ENCODE measurements around the gene BSG.
"Not testable (repeated sequence)": the region's sequence is repeated elsewhere in the genome, so short reads cannot be mapped to it uniquely, and the experiment has no call there.

The BSG gene

DNA sequence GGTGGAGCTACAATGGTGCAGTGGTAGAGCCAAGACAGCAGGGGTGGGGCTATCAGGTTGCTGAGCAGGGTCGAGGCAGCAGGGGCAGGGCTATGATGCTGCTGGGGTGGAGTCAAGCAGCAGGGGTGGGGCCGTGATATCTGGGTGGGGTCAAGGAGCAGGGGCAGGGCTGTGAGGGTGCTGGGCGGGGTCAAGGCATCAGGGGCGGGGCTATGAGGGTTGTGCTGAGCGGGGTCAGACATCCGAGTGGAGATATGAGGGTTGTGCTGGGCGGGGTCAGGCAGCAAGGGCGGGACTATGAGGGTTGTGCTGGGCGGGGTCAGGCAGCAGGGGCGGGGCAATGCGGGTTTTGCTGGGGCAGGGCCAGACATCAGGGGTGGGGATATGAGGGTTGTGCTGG, 32.0 kb downstream of the BSG start:
- DNase-seq (ENCODE audit: low read depth in 2 of 2), result no peak

DNA sequence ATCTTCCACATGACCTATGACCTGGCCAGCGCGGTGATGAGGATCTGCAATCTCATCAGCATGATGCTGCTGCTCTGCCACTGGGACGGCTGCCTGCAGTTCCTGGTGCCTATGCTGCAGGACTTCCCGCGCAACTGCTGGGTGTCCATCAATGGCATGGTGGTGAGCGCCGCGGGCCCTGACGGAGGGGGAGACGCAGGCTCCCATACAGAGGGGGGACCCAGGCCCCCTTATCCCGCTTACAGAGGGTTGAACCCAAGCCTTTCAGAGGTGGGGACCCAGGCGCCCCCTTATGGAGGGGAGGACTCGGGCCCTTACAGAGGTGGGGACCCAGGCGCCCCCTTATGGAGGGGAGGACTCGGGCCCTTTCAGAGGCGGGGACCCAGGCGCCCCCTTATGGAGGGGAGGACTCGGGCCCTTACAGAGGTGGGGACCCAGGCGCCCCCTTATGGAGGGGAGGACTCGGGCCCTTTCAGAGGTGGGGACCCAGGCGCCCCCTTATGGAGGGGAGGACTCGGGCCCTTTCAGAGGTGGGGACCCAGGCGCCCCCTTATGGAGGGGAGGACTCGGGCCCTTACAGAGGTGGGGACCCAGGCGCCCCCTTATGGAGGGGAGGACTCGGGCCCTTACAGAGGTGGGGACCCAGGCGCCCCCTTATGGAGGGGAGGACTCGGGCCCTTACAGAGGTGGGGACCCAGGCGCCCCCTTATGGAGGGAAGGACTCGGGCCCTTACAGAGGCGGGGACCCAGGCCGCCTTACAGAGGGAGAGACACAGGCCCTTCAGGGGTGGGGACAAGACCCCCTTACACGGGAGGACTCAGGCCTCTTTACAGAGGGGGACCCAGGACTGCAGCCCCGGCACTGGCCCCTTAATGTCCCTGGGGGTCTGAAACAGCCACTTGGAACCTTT, 32.9 kb downstream of the BSG start:
- not testable (repeated sequence) for DNase-seq (ENCODE audit: low read depth in 2 of 2)

DNA sequence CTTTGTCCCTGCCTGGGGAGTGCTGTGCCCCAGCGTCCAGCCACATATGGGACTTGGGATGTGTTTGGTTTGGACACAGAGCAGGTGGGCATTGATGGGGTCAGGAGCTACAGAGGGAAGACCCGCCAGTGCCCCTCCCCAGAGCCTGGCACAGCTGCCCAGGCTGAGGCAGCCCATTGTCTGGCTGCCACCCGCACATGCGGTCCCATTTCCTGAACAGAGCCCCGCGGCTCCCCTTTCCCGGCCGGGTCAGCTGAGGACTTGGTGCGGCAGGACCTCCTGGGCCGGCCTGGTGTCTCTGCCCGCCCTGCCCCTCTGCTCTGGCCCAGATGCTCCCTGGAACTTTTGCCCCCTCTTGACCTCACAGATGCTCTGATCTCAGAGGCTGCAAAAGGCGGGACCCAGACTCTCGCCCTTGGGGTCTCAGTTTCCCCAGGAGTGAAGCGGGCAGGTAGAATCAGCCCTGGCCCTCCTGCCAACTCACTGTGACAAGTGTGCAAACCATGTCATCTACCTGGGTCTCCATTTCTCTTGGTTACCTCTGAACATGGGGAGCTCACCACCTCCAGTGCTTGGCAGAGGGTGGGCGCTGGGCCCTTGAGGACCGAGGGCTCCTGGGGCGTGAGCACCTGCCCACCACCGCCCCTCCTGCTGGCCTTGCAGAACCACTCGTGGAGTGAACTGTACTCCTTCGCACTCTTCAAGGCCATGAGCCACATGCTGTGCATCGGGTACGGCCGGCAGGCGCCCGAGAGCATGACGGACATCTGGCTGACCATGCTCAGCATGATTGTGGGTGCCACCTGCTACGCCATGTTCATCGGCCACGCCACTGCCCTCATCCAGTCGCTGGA, 35.1 kb downstream of the BSG start:
- DNase-seq (ENCODE audit: low read depth in 2 of 2), result no peak

DNA sequence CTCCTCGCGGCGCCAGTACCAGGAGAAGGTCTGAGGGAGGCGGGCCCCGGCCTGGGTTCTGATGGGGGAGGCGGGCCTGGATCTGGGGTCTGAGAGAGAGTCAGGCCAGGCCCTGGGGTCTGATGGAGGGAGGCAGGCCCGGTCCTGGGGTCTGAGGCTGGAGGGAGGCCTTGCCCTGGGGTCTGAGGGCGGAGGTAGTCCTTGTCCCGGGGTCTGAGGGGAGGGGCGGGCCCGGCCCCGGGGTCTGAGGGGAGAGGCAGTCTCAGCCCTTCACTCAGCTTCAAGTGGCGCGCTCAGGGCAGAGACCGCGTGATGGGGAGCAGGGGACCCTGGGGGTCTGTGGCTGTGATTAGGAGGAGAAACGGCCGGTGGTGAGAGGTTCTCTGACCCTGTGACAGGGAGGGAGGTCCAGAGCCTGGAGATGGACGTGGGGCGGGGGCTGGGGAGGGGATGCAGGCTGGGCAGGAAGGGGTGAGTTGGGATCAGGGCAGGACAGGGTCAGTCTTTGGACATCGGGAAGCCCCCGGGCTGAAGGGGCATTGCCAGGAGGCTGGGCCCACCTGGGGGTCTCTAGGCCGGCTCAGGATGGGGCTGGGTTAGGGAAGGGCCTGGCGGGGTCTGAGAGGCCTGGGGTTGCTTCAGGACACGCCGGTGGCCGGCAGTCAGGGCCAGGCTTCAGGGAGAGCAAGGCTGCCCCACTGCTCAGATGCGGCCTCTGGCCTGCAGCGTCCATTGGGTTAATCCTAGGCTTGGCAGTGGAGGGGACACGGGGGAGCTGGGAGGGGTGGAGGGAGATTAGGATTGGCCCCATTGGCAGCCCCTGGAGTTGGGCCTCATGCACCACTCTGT, 36.0 kb downstream of the BSG start:
- DNase-seq (ENCODE audit: low read depth in 2 of 2), result no peak

DNA sequence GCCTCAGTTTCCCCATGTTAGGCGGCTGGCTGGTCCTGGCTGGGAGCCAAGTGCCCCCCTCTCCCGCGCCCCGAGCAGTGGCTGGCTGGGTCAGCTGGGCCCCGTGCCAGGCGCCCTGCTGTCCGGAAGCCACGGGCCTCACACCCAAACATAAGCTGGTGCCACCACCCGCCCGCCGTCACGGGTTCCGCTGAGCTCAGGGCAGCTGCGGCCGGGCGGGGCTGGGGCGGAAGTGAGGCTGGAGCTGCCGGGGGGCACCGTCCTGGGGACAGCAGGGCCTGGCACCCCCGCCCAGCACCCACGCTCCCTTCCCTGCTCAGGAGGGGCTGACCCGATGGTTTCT, 36.6 kb downstream of the BSG start:
- no peak for DNase-seq (ENCODE audit: low read depth in 2 of 2)

DNA sequence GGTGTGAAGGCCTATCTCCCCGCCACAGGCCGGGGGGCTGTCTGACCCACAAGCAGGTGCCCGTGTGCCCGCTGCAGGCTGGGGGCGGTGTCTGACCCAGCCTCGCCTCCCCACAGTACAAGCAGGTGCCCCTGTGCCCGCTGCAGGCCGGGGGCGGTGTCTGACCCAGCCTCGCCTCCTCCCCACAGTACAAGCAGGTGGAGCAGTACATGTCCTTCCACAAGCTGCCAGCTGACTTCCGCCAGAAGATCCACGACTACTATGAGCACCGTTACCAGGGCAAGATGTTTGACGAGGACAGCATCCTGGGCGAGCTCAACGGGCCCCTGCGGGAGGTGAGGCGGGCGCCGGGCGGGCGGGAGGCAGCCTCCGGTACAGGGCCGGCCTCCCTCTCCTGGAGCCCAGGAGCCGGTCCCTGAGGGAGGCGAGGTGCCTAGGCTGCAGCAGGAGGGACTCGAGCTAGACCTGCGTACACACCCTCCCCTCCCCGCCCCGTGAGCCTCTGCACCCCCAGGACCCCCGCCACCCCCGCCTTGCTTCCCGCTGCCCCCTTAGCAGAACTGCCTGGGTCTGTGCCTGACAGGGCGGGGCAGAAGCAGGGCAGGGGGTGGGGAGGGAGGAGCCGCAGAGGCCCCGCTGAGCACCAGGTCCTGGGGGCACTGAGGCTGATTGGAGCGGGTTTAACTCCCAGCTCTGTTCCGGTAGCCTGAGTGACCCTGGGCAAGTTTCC, 37.8 kb downstream of the BSG start:
- no peak for DNase-seq (ENCODE audit: low read depth in 2 of 2)

DNA sequence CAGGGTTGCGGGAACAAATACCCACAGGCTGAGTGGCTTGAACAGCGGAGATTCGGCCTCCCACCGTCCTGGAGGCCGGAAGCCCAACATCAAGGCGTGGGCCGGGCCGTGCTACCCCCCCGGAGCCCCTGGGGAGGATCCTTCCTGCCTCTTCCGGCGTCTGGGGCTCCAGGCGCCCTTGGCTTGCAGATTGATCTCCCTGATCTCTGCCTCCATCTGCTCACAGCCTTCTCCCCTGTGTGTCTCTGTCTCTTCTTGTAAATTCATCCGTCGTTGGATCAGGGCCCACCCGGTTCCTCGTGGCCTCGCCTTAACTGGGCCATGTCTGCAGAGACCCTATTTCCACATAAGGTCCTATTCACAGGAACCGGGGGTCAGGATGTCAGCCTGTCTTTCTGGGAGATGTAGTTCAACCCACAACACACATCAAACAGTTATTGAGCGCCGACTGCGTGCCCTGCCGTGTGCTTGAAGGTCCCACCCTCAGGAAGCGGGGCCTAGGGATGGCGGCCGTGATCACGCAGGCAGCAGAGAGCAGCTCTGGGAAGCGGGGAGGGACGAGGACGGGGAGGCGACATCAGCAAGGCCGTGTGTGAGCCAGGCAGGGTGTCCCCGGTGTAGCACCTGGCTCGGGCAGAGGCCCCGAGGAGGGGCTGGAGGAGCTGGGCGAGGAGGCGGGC, 38.5 kb downstream of the BSG start:
- peak in 1 of 2 donors; percentile 21 for DNase-seq (ENCODE audit: low read depth in 2 of 2)

DNA sequence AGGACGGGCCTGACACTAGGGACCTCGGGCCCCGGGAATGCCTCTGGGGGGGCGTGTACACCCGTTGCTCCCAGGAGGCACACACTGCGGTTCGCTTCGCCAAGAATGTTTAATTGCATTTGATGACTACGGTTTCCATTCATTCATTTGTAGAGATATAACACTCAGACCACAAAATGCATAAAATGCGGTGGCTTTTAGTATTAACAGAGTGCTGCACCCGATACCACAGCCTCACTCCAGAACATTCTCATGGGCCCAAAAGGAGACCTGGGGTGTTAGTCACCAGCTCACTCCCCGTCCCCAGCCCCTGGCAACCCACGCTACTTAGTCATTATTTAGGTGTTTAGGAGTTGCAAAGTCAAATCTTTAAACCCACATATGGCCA, 39.1 kb downstream of the BSG start:
- peak in 1 of 2 donors; percentile 45 for DNase-seq (ENCODE audit: low read depth in 2 of 2)

DNA sequence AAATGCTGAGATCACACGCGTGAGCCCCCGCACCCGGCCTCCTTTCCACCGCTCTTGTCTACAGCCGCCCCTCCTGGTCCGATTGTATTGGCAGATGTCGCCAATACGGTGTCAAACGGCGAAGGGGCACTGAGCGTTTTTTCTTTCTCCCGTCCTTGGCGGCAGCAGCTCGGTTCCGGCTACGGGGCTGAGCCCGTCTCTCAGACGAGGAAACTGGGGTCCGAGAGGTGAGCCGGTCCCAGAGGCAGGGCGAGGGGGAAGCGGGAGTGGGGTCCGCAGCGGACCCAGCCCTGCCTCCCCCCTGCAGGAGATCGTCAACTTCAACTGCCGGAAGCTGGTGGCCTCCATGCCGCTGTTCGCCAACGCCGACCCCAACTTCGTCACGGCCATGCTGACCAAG, 40.5 kb downstream of the BSG start:
- no peak for DNase-seq (ENCODE audit: low read depth in 2 of 2)

DNA sequence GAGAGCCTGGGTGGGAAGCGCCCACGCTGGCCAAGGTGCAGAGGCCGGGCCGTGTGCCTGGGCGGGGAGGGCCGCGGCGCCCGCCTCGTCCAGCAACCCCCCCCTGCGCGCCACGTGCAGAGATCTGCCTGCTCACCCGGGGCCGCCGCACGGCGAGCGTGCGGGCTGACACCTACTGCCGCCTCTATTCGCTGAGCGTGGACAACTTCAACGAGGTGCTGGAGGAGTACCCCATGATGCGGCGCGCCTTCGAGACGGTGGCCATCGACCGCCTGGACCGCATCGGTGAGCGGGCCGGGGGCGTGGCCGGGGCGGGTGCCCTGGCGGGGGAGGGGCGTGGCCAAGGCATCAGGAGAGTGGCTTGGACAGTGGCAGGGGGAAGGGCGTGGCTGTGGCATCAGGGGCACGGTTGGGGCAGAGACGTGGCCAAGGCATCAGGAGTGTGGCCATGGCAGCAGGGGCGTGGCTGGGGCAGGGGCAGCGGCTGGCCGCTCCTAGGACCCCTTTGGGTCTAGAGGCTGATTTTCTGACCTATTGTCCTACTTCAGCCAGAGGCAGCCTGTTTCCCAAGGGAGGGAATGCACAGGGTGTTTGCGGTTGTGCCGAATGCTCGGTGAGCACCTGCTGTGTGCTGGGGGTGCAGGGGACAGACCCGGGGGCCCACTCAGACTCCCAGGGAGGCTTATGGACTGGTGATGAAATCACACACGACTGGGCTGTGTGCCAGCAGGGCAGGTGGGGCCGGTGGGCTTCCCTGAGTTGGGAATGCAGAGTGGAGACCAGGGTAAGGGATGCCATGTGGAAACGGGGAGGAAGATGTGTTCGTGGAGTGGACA, 41.6 kb downstream of the BSG start:
- no peak for DNase-seq (ENCODE audit: low read depth in 2 of 2)

DNA sequence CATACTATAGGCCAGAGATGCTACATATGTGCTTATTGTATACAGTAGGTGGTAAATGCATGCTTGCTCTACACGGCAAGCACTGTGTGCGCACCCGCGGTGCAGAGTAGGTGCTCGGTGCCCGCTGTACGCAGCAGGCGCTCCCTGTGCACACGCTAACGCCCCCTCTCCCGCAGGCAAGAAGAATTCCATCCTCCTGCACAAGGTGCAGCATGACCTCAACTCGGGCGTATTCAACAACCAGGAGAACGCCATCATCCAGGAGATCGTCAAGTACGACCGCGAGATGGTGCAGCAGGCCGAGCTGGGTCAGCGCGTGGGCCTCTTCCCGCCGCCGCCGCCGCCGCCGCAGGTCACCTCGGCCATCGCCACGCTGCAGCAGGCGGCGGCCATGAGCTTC, 43.2 kb downstream of the BSG start:
- DNase-seq (ENCODE audit: low read depth in 2 of 2), result no peak

DNA sequence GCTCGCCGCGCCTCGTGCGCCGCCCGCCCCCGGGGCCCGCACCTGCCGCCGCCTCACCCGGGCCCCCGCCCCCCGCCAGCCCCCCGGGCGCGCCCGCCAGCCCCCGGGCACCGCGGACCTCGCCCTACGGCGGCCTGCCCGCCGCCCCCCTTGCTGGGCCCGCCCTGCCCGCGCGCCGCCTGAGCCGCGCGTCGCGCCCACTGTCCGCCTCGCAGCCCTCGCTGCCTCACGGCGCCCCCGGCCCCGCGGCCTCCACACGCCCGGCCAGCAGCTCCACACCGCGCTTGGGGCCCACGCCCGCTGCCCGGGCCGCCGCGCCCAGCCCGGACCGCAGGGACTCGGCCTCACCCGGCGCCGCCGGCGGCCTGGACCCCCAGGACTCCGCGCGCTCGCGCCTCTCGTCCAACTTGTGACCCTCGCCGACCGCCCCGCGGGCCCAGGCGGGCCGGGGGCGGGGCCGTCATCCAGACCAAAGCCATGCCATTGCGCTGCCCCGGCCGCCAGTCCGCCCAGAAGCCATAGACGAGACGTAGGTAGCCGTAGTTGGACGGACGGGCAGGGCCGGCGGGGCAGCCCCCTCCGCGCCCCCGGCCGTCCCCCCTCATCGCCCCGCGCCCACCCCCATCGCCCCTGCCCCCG, 43.8 kb downstream of the BSG start:
- DNase-seq (ENCODE audit: low read depth in 2 of 2), result no peak

DNA sequence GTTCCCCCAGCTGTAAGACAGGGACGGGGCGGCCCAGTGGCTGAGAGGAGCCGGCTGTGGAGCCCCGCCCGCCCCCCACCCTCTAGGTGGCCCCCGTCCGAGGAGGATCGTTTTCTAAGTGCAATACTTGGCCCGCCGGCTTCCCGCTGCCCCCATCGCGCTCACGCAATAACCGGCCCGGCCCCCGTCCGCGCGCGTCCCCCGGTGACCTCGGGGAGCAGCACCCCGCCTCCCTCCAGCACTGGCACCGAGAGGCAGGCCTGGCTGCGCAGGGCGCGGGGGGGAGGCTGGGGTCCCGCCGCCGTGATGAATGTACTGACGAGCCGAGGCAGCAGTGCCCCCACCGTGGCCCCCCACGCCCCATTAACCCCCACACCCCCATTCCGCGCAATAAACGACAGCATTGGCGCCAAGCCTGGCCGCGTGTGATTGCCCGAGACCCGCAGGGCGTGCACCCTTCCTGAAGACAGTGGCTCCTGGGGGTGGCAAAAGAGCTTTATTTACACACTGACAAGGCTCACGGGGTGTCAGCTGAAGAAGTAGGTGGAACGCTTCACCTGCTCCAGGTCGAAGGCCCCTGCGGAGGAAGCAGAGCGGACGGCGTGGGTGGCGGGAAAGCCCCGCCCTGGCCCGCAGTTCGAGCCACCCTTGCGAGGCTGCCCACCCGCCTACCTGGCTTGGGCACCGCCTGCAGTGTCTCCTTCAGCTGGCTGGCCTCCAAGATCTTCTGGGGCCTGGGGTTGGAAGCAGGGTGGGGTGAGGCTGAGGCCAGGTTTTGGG, 44.5 kb downstream of the BSG start:
- no peak for DNase-seq (ENCODE audit: low read depth in 2 of 2)

DNA sequence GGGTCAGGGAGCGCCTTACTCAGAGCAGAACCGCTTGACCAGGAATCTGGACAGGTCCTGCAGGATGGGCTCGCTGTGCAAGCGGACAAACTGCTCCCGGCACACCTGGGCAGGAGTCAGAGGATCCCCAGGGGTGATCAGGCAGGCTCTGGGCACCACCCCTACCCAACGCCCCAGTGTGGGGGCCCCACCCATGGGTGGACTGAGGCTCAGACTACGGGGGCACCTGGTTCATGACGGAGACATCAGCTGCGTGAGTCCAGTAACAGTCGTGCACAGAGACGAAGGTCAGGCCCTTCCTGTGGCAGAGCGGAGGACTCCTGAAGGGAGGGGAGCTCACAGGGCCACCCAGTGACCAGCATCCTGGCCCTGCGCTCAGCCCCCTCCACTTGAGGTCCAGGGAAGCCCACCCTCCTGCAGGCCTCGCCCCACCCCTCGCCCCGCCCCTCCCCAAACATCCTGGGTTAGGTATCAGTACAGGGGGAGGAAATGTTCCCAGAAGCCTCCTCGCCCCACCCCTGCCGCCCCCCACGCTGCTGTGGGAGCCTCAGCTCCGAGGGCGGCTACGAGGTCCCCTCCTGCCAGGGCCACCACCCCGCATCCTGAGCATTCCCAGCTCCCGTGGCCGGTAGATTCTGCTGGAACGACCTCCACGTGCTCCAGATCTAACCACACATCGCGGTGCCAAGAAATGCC, 45.3 kb downstream of the BSG start:
- no peak for DNase-seq (ENCODE audit: low read depth in 2 of 2)

DNA sequence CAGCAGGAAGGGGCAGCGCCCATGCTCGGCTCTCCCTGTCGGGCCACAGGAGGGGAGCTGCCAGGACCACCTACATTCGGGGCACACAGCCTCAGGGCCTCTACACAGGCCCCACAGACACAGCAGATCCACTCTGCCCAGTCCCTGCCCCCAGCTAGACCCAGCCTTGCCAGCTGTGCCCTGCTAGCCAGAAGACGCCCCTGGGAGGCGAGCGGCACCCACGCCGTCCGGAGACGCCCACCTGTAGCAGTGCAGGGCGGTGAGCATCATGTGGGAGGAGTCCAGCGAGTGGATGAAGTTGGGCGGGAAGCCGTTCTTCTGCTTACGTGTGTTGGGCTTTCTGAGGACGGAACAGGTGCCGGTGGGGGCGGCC, 45.8 kb downstream of the BSG start:
- no peak for DNase-seq (ENCODE audit: low read depth in 2 of 2)

DNA sequence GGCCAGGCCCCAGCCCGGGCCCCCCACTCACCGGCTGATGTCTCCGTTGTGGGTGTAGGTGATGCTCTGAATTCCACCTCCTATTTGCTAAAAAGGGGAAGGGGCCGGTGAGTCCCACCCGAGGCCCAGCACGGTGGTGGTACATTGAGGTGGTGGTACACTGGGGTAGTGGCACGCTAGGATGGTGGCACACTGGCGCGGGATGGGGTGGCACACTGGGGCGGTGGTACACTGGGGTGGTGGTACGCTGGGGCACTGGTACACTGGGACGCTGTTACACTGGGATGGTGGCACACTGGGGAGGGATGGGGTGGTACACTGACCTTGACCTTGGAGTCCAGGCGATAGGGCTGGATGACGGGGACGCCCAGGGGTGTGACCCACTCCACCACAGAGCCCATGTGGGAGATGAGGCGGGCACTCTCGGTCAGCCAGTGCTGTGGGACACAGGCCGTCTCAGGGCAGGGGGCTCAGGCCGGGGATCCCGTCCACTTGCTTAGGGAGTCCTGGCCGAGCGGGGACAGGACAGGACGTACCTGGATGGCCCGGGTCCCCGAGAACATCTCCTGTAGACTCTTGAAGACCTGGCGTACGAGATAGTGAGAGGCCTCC, 46.4 kb downstream of the BSG start:
- no peak for DNase-seq (ENCODE audit: low read depth in 2 of 2)

DNA sequence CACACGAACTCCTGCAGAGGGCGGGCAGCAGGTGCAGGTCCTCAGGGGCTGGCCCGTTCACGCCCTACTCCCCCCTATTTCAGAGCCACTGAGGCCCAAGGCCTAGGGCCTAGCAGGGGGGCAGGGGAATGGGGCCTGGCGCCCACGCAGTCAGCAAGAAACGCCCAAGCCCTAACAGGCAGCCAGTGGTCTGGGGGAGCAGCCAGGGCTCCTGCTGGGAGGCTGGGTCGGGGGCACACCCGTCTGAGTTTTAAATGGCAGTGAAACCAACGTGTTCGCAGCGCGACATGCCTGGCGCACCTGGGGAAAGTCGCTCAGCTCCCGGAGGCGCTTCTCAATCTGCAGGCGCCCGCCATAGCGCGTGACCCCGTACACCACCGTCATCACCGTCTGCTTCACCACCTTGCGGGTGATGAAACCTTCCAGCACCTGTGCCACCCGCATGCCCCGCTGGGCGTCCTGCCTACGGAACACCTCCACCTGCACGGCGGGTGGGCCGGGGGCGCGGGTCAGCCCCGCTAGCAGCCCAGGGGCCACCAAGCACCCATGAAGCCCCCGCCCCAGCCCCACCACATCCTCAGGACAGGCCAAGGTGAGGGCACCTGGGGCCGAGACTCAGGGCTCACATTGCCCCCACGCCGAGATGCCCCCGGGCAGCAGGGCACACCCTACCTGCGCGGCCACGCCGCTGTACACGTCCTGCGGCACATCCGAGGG, 47.0 kb downstream of the BSG start:
- DNase-seq (ENCODE audit: low read depth in 2 of 2), result no peak
